Mammary epithelial cell (primary cell): Measurements from ENCODE around the gene CD226.

ENCODE experiments used
- EZH2 ChIP-seq: IDR thresholded peaks from 2 replicates; pipeline ENCODE4 v1.6.1; 2012; ENCODE audit warnings: low read length, inconsistent platforms, borderline replicate concordance
- TF ChIP-seq, protein P1 (sequence below), 2 donors: IDR thresholded peaks in 1 of 2; conservative IDR thresholded peaks in 1 of 2; 2 replicates each; pipeline ENCODE4 v1.5.1; 2011 to 2012; ENCODE audit warnings: inconsistent platforms in 2 of 2, low read length in 2 of 2, mild to moderate bottlenecking in 2 of 2, control low read depth in 1 of 2, low read depth in 1 of 2; ENCODE audit not compliant: insufficient read depth in 1 of 2; ENCODE audit errors: extremely low read depth in 1 of 2

DNA sequence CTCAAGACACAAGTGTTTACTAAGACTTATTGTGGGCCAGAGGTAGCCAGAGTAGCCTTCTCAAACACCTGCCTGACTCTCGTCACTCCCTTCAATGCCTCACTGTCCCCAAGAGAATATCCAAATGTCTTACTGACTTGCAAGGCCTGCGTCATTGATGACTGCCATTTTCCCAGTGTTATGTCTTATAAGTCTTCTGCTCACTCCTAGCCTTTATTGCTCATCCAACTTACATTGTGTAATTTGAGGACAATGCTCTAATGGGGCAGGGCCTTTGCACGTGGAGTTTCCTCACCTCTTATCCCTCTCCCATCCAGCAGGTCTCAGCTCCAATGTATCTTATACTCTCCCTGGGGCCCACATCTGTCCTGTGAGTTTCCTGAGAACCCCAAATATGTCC is 10.1 kb upstream of the CD226 start:
- TF ChIP-seq, protein P1, sequence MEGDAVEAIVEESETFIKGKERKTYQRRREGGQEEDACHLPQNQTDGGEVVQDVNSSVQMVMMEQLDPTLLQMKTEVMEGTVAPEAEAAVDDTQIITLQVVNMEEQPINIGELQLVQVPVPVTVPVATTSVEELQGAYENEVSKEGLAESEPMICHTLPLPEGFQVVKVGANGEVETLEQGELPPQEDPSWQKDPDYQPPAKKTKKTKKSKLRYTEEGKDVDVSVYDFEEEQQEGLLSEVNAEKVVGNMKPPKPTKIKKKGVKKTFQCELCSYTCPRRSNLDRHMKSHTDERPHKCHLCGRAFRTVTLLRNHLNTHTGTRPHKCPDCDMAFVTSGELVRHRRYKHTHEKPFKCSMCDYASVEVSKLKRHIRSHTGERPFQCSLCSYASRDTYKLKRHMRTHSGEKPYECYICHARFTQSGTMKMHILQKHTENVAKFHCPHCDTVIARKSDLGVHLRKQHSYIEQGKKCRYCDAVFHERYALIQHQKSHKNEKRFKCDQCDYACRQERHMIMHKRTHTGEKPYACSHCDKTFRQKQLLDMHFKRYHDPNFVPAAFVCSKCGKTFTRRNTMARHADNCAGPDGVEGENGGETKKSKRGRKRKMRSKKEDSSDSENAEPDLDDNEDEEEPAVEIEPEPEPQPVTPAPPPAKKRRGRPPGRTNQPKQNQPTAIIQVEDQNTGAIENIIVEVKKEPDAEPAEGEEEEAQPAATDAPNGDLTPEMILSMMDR (conservative IDR thresholded peaks at IDR 0.05 in 1 of 2, IDR thresholded peaks at IDR 0.05 in 1 of 2; ENCODE audit: extremely low read depth in 1 of 2, insufficient read depth in 1 of 2, low read depth in 1 of 2, low read length in 2 of 2): no peak
- no peak for TF ChIP-seq EZH2
